HG03108 (cell line): Measurements from ENCODE around the gene CFP.

Source experiments
- ATAC-seq: cut with Tn5 transposase; IDR thresholded peaks from one replicate; pipeline ENCODE4 v1.9.1; 2021; ENCODE audit warnings: moderate library complexity; ENCODE audit not compliant: unreplicated experiment

Gene CFP

DNA sequence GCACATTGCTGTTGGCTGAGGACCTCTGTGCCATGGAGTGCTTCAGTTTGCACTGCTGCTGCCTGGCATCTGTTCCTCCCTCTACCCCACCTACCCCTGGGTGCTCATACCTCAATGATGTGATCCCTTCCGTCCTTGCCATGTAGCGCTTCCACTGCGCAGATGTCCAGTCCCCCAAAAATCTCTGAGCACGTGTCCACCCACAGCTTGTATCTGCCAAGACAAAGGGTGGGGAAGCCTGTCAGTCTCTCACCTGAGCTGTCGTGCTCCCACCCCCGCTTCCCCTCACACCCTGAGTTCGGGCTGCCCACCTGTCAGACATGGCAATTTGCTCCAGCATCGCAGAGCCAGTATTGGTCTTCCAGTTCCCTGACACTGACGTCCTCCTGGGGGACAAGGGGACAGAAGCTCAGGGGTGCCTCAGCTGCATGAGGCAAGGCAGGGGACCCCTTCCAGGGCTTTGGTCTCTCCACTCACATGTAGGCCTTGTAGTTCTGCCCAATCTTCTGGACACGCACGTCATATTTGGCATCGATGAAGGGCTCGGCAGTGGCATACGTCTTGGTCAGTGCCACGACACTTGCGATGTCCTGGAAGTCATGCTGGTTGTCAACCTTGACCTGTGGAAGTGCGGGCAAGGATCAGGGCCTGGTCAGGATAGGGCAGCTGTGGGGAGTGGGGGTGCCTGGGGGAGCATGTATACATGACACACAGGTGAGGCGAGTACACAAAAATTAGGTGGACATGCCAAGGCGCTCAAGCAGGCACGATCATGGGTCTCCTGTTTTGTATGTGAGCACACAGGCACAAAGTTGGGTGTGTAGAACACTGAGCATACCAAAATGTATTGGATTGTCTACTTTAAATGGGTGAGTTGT is 53.5 kb downstream of the CFP start:
- ATAC-seq: no peak

DNA sequence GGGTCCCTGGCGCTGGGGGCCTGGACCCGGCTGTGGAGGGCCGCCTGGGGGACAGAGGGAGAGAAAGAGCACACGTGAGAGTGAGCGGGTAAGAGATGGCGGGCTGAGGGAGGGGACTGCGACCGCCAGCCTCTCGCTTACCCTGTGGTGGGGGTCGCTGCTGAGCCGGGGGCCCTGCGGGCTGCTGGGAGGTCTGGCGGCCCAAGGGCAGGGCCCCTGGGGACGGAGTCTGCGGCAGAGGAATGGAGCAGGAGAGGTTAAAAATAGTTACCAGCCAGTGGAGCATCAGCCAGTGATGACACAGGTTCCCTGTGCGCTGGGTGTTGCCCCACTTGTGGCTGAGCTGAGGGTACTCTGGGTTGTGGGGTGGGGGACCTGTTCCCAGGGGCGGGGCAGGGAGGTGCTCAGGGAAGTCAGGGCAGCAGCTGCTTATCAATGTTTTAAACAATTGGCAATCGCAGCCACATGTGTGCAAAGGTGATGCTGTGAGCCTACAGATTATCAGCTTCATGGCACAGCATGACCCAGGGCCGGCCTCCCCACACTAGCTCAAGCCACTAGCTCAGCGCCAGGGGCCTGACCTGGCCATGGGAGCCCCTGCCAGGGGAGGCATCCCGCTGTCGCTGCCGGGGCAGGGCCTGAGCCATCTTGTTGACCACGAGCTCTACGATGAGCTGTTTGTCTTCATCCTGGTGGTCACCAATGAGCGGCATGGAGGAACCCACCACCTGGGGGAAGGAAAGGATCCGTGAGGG is 55.0 kb downstream of the CFP start:
- ATAC-seq: no peak

GRCh38 chrX:47574076-47574546 is 55.6 kb downstream of the CFP start:
- ATAC-seq: no peak

GRCh38 chrX:47573341-47574075 is 56.2 kb downstream of the CFP start:
- ATAC-seq: no peak
